Left hindlimb (tissue), 1 donor: ENCODE measurements around the gene SELENOS.
"Not testable (repeated sequence)": the region's sequence is repeated elsewhere in the genome, so short reads cannot be mapped to it uniquely, and the experiment has no call there.

Experiments used
- DNase-seq: peaks from one replicate; pipeline ENCODE4 v3.0.0-alpha.2; 2018

SELENOS gene

DNA sequence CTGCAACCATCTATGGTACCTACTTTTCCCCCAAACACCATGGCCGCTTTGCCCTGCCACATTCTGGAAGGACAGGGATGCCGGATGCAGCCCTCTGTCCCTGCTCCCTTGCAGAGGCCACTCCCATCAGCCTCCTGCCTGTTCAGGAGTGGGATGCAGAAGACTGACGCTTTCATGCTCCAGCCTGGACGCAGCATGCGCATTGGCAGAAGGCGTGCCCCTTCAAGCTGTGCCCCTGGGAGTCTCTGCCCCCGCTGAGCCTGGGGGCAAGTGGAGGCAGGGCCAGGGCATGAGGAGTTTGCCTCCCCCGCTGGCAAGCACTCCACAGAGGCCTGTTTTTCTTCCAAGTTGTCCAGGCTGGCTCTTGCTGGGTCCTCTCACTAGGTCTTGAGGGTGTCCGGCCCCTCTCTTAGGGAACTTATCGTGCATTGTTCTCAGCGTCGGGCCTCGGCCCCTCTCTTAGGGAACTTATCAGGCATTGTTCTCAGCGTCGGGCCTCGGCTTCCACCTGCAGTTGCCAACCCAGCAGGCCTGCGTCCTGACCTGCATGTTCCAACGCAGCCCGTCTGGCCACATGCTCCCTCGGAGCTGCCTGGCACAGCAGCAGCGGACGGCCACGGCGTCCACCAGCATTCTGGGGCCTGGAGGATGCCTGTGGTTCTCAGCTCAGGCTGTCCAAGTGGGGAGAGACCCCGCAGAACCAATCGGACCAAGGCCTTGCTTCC lies 32.3 kb upstream of the SELENOS start:
- no peak for DNase-seq

DNA sequence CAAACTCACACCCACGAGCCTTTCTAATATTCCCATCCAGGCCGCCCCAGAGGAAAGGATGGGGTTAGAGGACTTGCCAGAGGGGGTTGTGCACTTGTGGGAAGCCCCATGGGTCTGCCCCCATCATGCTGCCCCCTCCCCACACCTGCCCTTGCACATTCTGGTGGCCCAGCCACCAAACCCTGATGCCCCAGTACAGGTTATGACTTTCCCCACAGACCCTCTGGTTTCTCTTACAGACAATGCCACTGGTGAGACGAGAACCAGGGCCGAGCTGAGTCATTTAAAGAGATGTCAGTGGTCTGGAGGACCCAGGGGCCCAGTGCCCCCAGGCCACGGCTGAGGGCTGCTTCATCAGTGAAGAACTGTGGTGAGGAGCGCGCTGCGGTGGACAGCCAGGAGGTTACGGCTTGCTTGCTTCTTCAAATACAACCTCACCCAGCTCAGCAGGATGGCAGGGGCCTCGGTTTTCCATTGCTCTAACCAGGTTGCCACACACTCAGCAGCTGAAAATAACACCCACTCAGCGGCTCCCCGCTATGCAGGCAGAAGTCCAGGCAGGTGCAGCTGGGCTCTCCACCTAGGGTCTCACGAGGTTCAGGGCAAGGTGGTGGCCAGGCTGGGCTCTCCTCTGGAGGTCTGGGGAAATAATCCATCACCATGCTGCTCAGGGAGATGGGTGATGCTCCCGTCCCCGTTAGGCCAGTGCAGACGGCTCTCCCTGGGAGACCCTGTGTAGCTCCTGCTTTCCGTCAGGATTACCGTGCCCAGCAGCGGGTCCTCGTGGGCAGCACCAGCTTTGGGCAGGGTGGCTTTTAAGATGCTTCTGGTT lies 31.5 kb upstream of the SELENOS start:
- no peak for DNase-seq

DNA sequence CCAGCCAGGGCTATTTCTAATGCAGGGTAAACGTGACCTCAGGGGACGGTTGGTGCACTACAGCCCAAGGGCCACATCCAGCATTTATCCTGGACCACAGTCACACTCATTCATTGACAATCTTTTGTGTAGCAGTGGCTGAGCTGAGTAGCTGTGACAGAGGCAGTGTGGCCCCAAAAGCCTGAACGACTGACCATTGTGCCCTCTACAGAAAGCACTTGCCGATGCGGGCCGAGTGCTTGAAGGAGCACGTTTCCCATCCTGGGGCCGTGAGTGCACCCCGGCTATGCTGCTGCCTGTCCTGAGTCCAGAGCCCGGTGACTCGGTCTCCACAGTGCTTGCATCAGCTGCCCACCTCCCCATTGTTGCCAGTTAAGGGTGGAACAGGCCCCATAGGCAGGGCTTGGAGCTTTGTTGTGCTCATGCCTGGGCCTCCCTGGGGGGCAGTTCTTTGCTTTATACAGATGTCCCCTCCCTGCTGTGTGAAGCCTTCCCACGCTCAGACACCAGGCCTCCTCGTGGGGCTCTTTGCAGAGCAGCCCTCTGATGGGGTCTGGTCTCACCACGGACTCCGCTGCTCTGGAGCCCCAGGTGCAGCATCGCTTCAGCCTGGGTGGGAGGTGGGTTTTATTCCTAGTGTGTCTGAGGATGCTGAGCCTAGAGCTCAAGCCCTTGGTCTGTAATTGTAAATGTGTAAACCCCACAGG lies 30.8 kb upstream of the SELENOS start:
- DNase-seq = no peak

DNA sequence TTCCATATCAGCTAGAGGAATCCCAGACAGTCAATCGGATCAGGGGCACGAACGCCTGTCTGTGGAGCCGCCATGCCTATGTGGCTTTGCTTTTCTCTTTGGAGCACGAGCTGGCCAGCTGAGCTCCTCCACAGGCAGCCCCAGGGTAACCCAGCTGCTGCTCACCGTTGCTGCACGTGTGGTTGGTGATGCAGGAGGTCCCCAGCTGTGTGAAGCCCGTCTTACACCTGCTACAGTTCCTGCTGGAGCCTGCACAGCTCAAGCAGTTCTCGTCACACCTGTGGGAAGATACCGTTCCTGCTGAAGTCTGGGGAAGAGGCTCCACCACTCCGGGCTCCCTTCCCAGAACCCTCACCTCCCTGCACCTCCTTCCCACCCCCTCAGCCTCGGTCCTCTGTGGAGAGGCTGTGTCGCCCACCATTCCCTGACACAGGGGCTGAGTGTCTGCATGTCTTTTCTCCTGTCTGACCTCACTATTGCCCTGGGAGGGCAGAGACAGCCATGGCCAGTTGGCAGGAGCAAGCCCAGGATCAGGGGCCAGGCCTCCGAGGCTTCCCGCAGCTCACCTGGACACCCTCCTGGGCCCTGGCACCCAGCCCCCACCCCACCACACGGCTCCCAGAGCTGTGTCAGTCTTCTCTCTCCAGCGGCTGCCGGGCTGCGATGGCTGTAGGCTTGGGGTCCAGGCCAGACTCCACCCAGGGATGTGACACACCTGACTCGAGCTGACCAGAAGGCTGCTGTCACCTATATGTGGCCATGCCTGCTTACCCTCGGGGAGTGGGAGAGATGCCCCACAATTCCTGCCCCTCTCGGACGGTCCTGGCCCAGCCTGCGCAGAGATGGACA lies 30.0 kb upstream of the SELENOS start:
- no peak for DNase-seq

DNA sequence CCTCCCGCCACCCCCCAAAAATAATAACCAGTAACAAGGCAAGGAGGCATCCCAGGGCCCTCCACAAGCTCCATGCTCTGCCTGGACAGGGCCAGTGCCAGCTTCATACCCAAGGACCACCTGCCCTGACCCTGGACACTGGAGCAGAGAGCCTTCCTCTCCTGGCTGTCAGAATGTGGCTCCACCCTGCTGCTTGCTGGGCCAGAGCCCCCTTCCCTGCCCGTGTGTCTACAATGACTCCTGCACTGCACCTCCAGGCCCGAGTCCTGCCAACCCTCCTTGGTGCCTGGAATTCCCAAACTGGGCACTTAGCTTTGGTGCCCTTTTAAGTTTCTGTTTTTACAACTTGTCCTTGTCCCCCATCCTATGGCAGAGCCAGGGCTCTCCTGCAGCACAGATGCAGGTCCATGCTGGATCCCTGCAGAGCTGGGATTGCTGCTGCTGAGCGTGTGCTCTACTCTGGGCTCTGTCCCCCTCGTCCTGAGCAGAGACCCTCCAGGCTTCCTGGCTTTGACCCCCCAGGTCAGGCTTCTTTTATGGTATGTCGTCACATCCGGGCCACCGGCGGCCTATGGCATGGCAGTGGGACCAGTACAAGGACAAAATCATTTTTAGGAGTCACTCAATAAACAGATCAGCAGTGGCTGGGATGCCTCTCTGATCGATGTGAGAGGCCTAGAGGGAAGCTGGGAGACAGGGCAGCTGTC lies 29.2 kb upstream of the SELENOS start:
- DNase-seq = no peak

DNA sequence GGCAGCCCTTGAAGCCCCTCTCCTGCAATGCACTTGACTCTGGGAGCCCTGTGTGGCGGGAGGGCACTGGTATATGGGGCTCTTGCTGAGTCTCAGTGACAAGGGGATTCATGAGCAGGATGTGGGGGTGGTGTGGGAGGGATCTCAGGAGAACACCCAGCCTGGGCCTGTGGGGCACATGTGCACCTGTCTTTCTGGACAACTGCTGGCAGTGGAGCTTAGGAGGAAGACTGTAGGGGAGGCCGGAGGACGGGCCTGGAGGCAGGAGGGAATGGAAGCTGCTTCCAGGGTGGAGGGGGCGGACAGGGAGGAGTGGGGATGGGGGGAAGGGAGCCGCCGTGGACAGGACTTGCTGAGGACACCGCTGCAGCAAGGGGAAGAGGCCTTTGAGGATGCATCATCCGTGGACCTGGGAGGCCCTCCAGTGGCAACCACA lies 28.6 kb upstream of the SELENOS start:
- no peak for DNase-seq

DNA sequence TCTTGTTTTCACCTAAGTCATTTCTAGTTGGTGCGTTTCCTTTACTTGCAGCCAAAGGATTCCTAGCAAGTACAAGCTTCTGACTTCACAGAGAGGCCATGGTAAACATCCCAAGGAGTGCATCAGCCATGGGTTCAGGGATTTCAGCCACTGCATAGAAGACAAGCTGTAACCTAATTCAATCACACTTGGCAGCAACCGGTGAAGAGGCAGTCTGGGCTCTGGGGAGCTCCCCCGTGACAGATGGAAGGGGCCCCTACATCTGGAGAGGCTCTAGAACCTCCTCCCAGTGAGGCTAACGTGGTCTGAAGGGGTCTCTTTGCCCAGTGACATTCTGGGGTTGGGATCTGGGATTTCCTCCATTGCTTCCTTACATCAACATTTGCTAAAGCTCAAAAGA lies 26.1 kb upstream of the SELENOS start:
- no peak for DNase-seq

DNA sequence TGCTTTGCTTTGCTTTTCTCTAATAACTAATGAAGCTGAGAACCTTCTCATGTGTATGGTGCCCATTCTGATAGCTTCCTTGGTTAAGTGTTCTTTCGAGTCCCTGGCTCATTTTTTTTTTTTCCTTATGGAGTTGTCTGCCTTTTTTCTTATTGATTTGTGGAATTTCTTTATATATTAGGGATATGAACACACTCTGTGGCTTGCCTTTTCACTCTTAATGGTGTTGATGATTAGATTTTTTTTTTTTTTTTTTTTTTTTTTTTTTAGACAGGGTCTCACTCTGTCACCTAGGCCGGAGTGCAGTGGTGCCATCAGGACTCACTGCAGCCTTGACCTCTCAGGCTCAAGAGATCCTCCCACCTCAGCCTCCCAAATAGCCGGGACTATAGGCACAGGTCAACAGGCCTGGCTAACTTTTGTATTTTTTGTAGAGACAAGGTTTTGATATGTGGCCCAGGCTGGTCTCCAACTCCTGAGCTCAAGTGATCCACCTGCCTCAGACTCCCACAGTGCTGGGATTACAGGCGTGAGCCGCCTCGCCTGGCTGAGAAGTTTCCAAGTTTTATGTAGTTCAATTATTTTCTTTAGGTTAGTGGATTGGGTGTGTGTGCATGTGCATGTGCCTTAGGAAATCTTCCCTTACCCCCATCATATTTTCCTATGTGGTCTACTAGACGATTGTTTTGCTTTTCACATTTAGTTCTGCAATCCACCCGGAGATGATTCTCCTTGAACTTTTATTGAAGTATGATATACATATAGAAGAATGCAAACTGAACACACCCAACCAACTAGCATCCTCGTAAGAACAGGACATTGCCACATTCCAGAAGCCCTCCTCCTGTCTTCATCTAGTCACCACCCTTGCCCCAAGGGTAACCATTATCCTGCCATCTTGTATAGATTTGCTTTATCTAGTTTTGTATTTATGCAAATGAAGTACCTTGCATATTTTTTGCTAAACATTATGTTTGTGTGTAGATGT lies 19.4 kb upstream of the SELENOS start:
- no peak for DNase-seq

DNA sequence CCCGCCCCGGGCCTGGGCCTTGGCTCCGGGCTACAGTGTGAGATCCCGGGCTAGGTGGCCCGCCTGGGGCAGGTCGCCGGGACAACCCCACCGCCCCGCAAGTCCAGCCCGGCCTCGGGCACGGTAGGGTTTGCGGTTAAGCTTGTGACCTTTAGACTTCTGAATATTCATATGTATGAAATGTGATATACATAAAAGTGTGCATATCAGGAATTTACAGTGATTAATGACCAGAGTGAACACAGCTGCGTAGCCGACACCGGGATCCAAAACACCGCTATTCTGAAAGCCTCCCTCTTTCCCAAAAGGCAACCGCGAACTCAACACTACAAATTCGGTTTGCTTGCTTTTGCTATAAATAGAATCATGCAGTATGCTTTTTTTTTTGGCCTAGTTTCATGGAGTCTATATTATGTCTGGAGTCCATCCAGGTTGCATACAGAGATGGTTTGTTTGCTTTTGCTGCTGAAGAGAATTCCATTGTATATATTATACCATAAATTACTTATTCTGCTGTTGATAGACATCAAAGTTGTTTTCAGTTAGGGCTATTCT lies 18.4 kb upstream of the SELENOS start:
- no peak for DNase-seq

DNA sequence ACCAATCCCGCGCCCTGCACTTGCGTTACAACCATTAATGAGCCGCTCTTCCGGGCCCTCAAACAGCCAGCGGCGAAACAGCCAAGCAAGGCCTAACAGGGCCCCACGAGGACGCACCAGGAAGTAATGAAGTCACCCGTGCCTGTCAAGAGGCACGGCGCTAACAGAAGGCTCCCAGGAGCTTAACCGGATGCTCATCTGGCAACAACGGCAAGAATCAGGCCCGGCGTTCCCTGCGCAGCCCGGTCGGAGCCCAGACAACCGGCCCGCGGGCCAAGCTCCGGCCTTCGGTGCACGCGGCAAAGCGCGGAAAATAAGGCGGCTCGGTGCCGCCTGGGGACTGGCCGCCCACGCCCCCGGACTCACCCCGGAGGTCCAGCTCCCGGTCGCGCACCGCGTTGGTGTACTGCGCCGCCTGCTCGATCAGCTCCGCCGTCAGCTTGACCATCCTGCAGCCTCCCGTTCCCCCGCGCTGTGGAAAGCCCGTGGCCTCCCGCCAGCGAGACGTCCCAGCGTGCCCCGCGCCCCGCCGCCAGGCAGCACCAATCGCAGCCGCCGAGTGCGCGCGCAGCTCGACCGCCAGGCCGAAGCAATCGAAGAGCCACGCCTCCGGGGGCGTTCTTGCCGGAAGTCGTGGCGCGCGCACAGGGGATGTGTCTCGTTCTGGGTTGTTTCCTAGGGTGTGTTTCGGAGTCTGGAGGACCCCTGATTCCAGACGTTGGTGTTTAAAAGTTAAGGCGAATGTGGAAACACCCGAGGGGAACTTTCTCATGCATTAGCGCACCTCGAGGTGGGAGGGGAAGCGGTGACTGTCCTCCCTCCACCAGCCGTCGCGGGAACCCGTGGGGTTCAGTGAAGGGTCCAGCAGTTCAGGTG lies 17.7 kb upstream of the SELENOS start, which contains the start of gene SNRPA1:
Gene SNRPA1 (minus strand): TSS at position 518 of the 876 bp plus-strand sequence. CDS start 70 bp downstream, at position 448.
- DNase-seq = peak; percentile 98

DNA sequence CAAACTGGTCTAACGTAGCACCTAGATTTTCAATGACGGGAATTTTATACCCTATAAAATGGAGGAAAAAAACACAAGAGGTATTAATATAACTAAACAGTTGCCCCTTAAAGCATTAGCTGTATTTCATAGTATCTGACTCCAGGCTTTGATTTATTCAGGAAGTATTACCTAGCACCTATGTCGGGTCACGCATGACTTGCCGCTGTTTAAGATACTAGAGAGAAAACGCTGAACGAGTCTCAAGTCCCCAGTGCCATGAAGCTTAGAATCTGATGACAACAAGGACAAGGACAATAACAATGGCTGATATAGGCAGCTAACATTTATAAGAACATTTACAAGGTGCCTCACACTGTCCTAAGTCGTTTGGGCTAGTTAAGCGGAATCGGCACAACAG lies 15.8 kb upstream of the SELENOS start:
- DNase-seq = no peak

DNA sequence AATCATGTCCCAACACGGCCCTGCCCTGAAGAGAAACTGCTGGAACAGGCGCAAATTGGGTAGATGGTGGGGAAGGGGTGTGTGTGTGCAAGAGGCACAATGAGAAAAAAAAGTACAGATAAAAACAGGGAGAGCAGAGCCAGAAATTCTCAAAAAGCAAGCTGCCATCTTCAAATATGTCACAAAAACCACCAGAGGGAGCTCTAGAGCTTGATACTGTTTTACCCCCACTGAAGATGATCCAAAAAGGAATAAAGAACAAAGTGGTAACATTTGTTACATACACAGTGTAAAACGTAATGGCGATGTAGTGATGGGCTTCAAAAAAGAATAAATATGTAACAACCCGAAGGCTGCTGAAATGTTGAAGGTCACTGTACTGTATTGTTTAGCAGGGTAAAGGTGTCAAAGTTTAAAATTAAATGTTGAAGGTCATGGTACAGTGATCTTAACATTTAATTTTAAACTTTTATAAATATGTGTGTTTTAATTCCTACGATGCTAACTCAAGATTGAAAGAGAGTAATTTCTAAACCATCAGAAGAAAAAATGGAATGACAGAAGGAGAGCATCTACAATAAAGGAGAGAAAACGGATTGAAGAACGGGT lies 11.7 kb upstream of the SELENOS start:
- DNase-seq = no peak

DNA sequence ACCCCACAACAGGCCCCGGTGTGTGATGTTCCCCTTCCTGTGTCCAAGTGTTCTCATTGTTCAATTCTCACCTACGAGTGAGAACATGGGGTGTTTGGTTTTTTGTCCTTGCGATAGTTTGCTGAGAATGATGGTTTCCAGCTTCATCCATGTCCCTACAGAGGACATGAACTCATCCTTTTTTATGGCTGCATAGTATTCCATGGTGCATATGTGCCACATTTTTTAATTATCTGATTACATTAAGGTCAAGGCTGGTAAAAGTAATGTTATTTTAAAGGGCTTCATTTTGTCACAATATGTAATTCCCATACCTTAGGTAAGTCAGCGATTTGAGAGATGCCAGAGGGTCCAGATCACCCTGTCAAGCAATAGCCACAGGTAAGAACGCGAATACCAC lies 10.1 kb upstream of the SELENOS start:
- not testable (repeated sequence) for DNase-seq

DNA sequence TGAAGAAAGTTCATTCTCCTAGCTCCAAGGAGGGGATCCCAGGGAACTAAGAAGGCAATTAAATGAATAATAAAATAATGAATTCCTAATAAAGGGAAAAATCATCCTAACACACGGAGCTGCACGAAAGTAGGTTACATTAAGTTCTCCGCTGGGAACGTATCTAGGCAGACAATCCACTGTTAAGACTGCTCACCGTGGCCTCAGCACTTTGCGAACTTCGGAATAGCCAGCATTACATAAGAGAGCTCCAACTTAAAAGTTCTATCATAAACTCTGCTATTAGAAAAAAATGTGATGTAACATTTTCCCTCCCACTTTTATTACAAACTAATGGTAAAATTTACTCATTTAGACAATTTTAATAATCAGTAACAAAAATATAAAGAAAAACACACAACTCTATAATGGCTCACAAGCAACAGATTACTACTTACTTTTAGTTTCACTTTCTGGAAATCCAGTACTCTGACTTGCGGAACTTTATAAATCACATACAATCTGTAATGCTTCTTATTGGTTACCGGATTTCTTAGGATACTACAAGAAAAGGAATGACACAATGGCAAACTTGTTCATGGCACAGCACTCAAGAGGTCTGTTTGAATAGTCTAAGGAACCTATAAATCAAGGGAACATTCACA lies 9.3 kb upstream of the SELENOS start:
- DNase-seq = no peak

DNA sequence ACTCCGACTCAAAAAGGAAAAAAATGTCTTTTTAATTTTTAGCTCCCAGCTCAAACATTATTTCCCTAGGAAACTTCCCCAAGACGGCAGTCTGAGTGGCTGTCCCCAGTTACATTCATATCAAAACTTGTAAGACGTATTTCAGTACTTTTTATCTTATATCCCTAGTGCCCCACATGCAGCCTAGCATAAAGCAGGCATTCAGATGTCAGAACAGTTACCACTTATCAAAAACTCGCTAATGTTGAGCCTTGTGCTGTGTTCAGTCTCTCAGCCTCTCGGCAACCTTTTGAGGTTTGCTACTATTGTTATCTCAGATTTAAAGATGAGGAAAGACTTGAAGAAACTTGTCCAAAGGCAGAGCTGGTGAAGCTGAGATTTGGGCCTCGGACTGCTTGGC lies 6.6 kb upstream of the SELENOS start:
- DNase-seq = no peak

DNA sequence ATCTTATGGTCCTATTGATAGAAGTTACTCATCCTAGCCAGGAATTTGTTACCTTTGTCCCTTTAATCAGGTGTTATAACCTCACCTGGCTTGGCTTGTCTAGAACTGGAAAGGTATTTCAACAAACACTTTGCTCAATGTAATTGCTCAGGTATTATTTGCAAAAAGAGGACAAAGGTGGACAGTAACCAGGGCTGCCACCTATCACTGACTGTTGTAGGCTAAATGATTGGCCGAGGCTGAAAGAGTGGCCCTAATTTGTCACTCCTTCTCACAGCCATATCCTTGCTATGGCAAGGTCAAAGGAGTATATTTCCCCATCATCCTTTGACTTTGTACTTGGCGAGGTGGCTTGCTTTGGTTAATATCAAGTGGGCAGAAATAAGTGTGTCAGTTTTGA lies 2.7 kb upstream of the SELENOS start:
- no peak for DNase-seq

DNA sequence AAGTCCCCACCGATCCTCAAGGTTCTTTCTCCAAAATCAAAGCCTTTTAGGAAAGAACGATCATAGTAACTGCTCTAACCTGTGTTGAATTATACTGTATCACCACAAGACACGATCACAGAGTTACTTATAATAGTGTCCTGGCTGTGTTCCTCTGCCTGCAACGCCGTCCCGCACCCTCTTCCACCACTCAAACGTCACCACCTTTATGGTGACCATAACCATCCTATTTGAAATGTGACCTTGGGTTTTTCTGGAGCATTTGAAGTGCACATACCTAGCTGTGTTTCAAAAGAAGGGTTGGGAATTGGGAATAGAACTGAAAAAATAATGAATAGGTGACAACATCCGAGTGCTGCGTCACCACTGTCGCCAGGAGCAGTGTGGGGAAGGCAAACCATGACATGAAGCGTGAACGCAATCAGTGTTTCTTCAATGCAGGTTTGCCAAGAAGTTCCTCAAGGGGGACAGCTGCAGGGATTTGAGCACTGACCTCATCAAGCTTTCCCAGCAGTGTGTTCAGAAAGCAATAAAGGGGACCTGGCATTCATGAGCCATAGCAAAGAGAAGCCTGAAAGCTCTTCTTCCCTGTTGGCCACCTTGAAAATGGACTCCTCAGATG lies 769 bp upstream of the SELENOS start:
- no peak for DNase-seq
